Glutamatergic neuron (in vitro differentiated cells): ENCODE results near the gene ZBED4. TPM values are rescaled to one million over a fixed set of nuclear protein-coding genes. Genes with fewer than 3 reads are reported as not detected.

ENCODE experiments used
- DNase-seq: peaks from one replicate; pipeline ENCODE4 v3.0.0; 2022
- H3K27ac Mint-ChIP-seq: one replicate; pipeline ENCODE4 v1.8.0; 2020; ENCODE audit warnings: mild to moderate bottlenecking, mixed read lengths, inconsistent platforms; ENCODE audit not compliant: unreplicated experiment
- H3K27me3 Mint-ChIP-seq: one replicate; pipeline ENCODE4 v1.8.0; 2020; ENCODE audit warnings: mild to moderate bottlenecking, moderate library complexity, mixed read lengths, inconsistent platforms; ENCODE audit not compliant: unreplicated experiment
- H3K36me3 Mint-ChIP-seq: one replicate; pipeline ENCODE4 v1.8.0; 2020; ENCODE audit warnings: mild to moderate bottlenecking, mixed read lengths, inconsistent platforms; ENCODE audit not compliant: unreplicated experiment
- H3K4me1 Mint-ChIP-seq: one replicate; pipeline ENCODE4 v1.8.0; 2020; ENCODE audit warnings: mild to moderate bottlenecking, low read depth, mixed read lengths, inconsistent platforms; ENCODE audit not compliant: unreplicated experiment
- H3K4me3 Mint-ChIP-seq: one replicate; pipeline ENCODE4 v1.8.0; 2020; ENCODE audit warnings: mild to moderate bottlenecking, mixed read lengths, inconsistent platforms; ENCODE audit not compliant: unreplicated experiment
- H3K9me3 Mint-ChIP-seq: one replicate; pipeline ENCODE4 v1.8.0; 2020; ENCODE audit warnings: mild to moderate bottlenecking, moderate library complexity, mixed read lengths, inconsistent platforms; ENCODE audit not compliant: unreplicated experiment
- CTCF ChIP-seq: fragments of 200-600 bp; sonication (generic); IDR thresholded peaks from one replicate; pipeline ENCODE4 v1.5.0; 2021; ENCODE audit not compliant: partially characterized antibody, unreplicated experiment
- total RNA-seq: library from RNA; stranded (reverse); fragmentation: NEBNext Ultra II Directional; extraction: Animal tissue kit (Norgen Biotek cat#: 25700); gene quantifications from one replicate; pipeline ENCODE4 v1.2.1, GENCODE V29; 2021; ENCODE audit not compliant: unreplicated experiment

Gene ZBED4
- total RNA-seq, 1 donor from 2014 or later: 53.5 TPM

DNA sequence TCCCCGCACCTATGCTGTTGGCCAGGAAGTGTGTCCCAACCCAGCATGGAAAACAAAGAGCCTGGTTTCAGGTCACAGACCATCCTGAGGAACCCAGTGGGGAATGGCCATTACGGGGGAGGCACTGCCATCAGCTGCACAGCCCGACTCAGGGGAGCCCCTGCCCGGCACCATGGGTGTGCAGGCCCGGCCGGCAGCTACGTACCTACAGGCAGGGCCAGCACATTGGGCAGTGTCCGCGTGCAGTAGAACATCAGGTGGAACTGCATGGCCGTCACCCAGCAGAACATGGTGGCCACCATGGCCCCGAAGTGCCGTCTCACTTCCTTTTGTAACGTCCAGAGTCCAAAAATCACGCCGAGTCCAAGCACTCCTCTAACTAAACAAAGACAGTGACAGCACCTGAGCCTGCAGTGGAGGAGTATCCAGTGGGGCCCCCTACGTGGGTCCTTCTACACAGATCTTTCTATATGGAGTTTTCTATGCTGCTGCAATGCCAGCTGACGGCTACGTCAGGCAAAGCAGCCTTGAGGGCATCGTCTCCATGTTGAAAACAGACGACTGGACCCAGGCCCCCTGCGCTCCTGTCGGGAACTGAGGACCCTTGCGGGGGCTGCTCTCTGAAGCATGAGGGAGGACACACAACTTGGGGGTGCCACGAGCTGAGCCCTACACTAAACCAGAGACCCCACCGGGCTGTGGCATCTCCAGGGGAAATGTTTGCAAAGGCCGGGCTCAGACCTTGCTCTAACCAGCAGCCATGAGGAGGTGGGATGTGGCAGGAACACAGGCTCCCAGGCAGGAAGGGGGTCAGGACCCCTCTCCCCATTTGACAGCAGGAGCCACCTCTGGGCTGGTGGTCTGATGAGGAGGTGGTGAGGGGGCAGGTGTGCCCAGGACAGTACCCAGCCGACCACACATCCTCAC, 56.8 kb downstream of the ZBED4 start:
- Mint-ChIP-seq H3K4me1 (peaks cover 3% of the 10 kb centered on the region), H3K9me3 (peaks cover 2% of the 10 kb centered on the region), H3K27me3 (peaks cover 6% of the 10 kb centered on the region), H3K27ac (no peak overlapping the region), H3K36me3 (no peaks in the 10 kb centered on the region), H3K4me3 (no peak overlapping the region)
- no peak for TF ChIP-seq CTCF
- DNase-seq: no peak

- no peak for DNase-seq
- H3K36me3 Mint-ChIP-seq: no peaks in the 10 kb centered on the region
- TF ChIP-seq CTCF: no peak
- H3K9me3 Mint-ChIP-seq: peaks cover 2% of the 10 kb centered on the region
- H3K27me3 Mint-ChIP-seq: peaks cover 4% of the 10 kb centered on the region
- H3K27ac Mint-ChIP-seq: no peak overlapping the region
- no peak overlapping the region for H3K4me3 Mint-ChIP-seq
- H3K4me1 Mint-ChIP-seq: peaks cover 3% of the 10 kb centered on the region
Measured at GRCh38 chr22:49911881-49912625, 58.4 kb downstream of the ZBED4 start.

DNA sequence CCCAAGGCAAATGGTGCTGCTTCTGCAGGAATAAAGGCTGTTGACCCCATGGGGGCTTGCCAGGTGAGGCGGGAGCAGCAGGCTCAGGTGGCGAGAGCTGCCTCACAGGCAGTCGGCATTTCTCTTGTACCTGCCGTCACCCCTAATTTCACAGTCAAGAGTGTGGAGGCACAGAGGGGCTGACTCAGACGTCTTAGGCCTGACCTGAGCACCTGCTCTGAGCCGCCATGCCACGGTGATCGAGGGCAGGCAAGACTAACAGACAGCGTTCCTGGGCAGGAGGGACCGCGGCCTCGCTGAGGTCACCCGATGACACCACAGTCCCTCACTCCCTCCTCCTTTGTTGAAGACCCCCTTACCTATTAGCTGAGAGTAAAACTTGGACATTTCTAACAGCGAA, 59.4 kb downstream of the ZBED4 start:
- Mint-ChIP-seq H3K27me3 (peaks cover 4% of the 10 kb centered on the region), H3K4me3 (no peak overlapping the region), H3K27ac (no peak overlapping the region), H3K9me3 (peaks cover 5% of the 10 kb centered on the region), H3K36me3 (no peaks in the 10 kb centered on the region), H3K4me1 (peaks cover 3% of the 10 kb centered on the region)
- TF ChIP-seq CTCF: no peak
- DNase-seq: no peak

GRCh38 chr22:49913446-49913845, 59.8 kb downstream of the ZBED4 start:
- no peak overlapping the region for H3K4me3 Mint-ChIP-seq
- no peak overlapping the region for H3K27ac Mint-ChIP-seq
- peaks cover 4% of the 10 kb centered on the region for H3K27me3 Mint-ChIP-seq
- H3K4me1 Mint-ChIP-seq: peaks cover 3% of the 10 kb centered on the region
- TF ChIP-seq CTCF: no peak
- no peaks in the 10 kb centered on the region for H3K36me3 Mint-ChIP-seq
- no peak for DNase-seq
- peaks cover 5% of the 10 kb centered on the region for H3K9me3 Mint-ChIP-seq
